Stimulated activated CD8-positive, alpha-beta memory T cell treated with anti-CD3 and anti-CD28 coated beads, Interleukin-7, amount 100 ng/mL, for 48 hours (primary cell): Measurements from ENCODE around the gene RAMAC.
"Not testable (repeated sequence)": the region's sequence is repeated elsewhere in the genome, so short reads cannot be mapped to it uniquely, and the experiment has no call there.

Source experiments
- DNase-seq, 2 donors: peaks; one replicate each; pipeline ENCODE4 v3.0.0-alpha.2; 2020; ENCODE audit warnings: low read depth in 1 of 2; ENCODE audit errors: extremely low read depth in 1 of 2

The RAMAC gene

GRCh38 chr15:82985688-82986441, at the start of gene RAMAC:
Gene RAMAC (plus strand): TSS chr15:82986210. CDS start chr15:82989019, 2,809 bp downstream.
- peak; percentile 61 to 88 for DNase-seq

GRCh38 chr15:82936966-82937711, 48.9 kb upstream of the RAMAC start:
- DNase-seq, result no peak

GRCh38 chr15:82937712-82938058, 48.3 kb upstream of the RAMAC start:
- no peak for DNase-seq

GRCh38 chr15:82939678-82940077, 46.3 kb upstream of the RAMAC start:
- DNase-seq, result not testable (repeated sequence)

GRCh38 chr15:82942691-82943090, 43.3 kb upstream of the RAMAC start:
- no peak for DNase-seq

GRCh38 chr15:82943176-82943575, 42.8 kb upstream of the RAMAC start:
- DNase-seq, result no peak

GRCh38 chr15:82944056-82944455, 42.0 kb upstream of the RAMAC start:
- no peak for DNase-seq

GRCh38 chr15:82944821-82945220, 41.2 kb upstream of the RAMAC start:
- no peak for DNase-seq

- no peak for DNase-seq
These were observed 40.7 kb upstream of the RAMAC start for GRCh38 chr15:82945326-82945725.

- DNase-seq, result no peak
These were observed 39.8 kb upstream of the RAMAC start for GRCh38 chr15:82946155-82946701.

GRCh38 chr15:82950295-82950694, 35.7 kb upstream of the RAMAC start:
- DNase-seq, result no peak

- DNase-seq, result no peak
These were observed 35.2 kb upstream of the RAMAC start for GRCh38 chr15:82950746-82951370.

GRCh38 chr15:82951472-82952157, 34.4 kb upstream of the RAMAC start:
- no peak for DNase-seq

- DNase-seq, result no peak
These were observed 33.6 kb upstream of the RAMAC start, which contains the start of gene HOMER2 for GRCh38 chr15:82952158-82953081. Gene HOMER2 (minus strand): TSS chr15:82952720. CDS start chr15:82952535, 185 bp downstream.

GRCh38 chr15:82958638-82959037, 27.4 kb upstream of the RAMAC start:
- no peak for DNase-seq

GRCh38 chr15:82959423-82959822, 26.6 kb upstream of the RAMAC start:
- no peak for DNase-seq

- DNase-seq, result no peak
These were observed 25.2 kb upstream of the RAMAC start for GRCh38 chr15:82960766-82961165.

GRCh38 chr15:82963471-82964341, 22.3 kb upstream of the RAMAC start:
- DNase-seq, result no peak

GRCh38 chr15:82964890-82965289, 21.1 kb upstream of the RAMAC start:
- no peak for DNase-seq
